NCI-H187 treated with DMSO at 0.1 percent for 48 hours (cell line): ENCODE measurements around the gene PSMD1.

ENCODE experiments used
- DNase-seq: peaks from one replicate; lab custom pipeline; 2025; lab: John Stamatoyannopoulos, UW

Gene PSMD1

GRCh38 chr2:231211486-231211885 is 154.8 kb downstream of the PSMD1 start:
- no peak for DNase-seq

- DNase-seq: no peak
These were observed 155.7 kb downstream of the PSMD1 start for GRCh38 chr2:231212329-231212845.

GRCh38 chr2:231213931-231214642 is 157.4 kb downstream of the PSMD1 start:
- DNase-seq: no peak

GRCh38 chr2:231218366-231218765 is 161.7 kb downstream of the PSMD1 start:
- DNase-seq: no peak

- no peak for DNase-seq
These were observed 162.6 kb downstream of the PSMD1 start for GRCh38 chr2:231219289-231219688.

- no peak for DNase-seq
These were observed 165.1 kb downstream of the PSMD1 start for GRCh38 chr2:231221761-231222160.
